ENCODE data around the gene SLC25A30.
"Not testable (repeated sequence)": the region's sequence is repeated elsewhere in the genome, so short reads cannot be mapped to it uniquely, and the experiment has no call there.

SLC25A30 gene

DNA sequence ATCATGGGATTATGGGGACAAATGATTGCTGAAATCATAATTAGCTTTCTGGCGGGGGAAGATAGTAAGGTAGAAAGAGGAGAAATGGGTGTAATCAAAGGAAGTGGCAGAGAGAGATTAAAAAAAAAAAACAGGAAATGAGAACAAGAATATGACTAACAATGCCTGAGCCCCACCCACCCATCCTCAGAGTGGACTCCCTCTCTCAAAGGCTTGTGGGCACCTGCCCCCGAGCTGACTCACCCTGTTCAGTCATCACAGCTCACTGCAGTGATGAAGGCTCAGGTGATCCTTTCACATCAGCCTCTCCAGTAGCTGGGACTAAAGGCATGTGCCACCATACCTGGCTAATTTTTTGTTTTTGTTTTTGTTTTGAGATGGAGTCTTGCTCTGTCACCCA, 50.8 kb downstream of the SLC25A30 start:
- peak; percentile 87 for DNase-seq (ENCODE audit: low read depth)

GRCh38 chr13:45365558-45365885, 52.7 kb downstream of the SLC25A30 start:
- no peak for DNase-seq (ENCODE audit: low read depth)

DNA sequence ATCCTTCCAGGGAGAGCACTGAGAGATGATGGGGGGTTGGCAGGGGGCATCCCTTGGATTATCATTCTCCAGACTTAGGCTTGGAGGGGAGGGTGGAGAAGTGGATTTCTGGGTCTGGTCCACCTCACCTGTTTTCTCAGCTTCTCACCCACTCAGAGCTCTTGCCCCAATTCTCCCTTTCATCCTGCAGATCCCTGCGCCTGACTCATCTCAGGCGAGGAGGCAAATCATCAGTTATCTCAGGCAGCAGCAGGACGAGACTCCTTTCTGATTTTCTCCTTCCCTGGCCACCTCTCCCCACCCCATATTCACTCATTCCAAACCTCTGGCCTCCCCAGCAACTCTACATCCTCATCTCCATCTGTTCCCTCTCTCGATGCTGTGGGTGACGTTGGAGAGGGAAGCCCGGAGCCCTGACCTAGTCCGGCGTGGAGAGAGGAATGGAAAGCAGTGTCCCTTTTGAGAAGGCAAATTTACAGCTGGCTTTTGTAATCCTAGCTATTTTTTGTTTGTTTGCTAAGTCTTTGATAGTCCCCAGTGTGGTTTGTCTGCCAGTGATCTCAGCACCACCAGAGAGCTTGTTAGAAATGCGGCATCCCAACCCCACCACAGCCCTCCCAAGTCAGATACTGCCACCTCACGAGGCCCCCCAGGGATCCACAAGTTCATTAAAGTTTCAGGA, 53.2 kb downstream of the SLC25A30 start:
- no peak for DNase-seq (ENCODE audit: low read depth)

DNA sequence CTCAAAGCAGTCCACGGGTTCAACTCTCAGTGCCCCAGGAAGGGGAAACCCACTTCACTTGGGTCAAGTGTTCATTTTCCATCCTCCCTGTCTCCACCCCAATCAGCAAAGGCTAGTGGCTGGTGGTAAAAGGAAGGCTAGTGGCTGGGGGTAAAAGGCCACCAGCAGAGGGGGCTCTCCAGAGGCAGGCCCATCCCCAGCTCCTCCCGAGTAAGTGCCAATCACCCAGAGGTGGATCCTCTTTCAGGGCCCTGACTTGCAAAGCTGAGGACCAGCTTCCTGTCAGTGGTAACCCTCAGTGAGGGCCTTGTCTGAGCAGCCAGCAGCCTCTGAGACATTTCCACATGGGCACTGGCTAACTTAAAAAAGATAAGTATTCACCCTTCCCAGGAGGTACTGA, 55.2 kb downstream of the SLC25A30 start:
- DNase-seq (ENCODE audit: low read depth) = no peak

DNA sequence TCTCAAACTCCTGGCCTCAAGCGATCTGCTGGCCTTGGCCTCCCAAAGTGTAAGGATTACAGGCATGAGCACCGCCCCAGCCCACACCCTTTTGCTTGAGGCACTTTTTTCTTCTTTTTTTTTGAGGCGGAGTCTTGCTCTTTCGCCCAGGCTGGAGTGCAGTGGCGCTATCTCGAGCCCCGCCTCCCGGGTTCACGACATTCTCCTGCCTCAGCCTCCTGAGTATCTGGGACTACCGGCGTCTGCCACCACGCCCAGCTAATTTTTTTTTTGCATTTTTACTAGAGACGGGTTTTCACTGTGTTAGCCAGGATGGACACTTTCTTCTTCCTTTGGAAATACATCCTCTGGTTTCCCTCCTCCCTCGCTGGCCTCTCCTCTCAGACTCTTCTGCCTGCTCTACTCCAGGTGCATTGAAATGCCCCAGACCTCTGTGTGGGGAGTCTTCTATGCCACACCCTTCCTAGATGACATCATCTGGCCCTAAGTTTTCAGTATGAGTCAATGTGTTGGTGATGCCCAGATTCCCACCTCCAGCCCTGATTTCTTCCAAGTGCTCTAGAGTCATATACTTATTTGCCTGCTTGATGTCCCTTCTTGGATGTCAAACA, 56.5 kb downstream of the SLC25A30 start:
- DNase-seq (ENCODE audit: low read depth) = no peak

DNA sequence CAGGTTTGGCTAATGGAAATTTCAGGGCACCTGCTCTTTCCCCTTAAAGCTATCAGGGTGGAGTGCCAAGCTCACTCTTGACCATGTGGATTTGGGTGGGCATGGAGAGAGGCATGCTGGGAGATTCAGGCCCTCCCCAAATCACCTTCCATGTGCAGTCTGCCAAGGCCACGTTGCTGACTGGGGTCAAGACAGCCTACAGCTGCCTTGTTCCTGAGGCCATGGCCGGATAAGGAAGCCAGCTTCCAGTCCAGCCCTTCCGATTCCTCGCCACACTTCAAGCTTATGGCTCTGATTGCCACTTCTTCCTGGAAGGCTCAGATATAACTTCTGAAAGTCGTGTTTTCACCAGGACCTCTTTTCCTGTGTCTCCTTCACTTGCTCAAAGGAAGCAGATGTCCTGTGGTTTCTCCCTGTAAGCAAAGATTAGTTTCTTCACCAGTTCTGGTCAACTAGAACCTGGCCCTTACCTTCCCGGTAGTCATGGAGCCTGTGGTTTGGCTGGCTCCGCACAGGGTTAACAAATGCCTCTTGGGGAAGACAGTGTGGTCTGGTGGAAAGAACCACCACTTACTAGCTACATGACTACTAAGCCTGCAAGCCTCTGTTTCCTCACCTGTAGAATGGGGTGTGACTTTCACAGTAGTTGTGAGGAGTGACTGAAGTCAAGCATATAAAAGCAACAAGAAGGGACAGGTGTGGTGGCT, 61.1 kb downstream of the SLC25A30 start:
- no peak for DNase-seq (ENCODE audit: low read depth)

DNA sequence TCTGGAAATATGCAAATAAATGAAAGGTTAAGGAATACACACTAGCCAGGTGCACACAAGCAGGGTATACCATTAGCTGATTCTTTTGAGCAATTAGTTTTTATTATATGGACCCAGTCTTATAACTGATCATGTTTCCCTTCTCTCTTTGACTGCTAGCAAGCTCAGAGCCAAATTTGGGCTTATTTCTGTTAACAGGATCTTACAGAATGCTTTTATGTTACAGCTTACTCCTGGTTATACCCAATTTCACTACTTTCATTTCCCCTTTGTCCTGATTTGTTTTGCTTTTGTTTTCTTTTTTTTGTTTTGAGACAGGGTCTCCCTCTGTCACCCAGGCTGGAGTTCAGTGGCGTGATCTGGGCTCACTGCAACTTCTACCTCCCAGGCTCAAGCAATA, 64.3 kb downstream of the SLC25A30 start:
- DNase-seq (ENCODE audit: low read depth) = no peak

DNA sequence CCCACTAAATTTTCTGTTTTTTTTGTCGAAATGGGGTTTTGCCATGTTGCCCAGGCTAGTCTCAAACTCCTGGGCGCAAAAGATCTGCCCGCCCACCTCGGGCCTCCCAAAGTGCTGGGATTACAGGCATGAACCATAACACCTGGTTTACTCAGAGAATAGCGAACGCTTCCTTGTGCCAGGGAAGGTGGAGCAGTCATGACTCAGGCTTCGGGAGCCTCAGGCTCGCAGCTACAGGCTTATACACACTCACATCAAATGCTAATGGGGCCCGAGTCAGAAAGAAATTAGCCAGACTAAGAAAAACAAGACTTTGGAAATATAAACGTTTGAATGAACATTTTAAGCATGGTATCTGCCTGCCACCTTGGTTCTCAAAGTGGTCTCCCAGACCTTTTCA, 66.1 kb downstream of the SLC25A30 start:
- DNase-seq (ENCODE audit: low read depth) = no peak

DNA sequence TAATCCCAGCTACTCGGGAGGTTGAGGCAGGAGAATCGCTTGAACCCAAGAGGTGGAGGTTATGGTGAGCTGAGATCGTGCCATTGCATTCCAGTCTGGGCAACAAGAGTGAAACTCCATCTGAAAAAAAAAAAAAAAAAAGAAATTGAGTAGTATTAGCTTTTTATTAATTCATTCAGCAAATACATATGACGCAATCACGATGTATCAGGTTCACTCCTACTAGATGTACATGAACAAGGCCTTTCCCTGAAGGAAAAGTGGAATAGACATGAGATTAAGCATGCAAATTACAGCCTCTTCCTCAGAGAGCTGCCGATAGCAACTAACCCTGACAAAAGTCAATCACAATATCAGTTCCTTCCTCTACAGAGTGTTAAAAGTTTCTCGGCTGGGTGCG, 68.0 kb downstream of the SLC25A30 start:
- no peak for DNase-seq (ENCODE audit: low read depth)

- DNase-seq (ENCODE audit: low read depth) = no peak
These were observed 68.7 kb downstream of the SLC25A30 start for GRCh38 chr13:45349438-45349837.

DNA sequence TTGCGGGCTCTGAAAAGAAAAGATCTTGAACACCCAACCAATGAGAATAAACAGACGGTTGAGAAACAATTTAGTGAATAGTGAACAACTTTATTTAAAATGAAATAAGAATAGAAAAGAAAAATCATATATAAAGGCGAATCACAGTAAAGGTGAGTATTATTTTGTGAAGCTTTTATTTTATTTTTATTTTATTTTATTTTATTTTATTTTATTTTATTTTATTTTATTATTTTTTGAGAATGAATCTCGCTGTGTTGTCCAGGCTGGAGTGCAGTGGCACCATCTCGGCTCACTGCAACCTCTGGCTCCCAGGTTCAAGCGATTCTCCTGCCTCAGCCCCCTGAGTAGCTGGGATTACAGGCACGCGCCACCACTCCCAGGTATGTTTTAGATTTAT, 74.1 kb downstream of the SLC25A30 start:
- DNase-seq (ENCODE audit: low read depth) = not testable (repeated sequence)

Measured in activated T-cell treated with anti-CD3 and anti-CD28 coated beads for 24 hours (primary cell).